NCI-H345 treated with DMSO at 0.1 percent for 48 hours (cell line): Measurements from ENCODE around the gene FMO4.
"Not testable (repeated sequence)": the region's sequence is repeated elsewhere in the genome, so short reads cannot be mapped to it uniquely, and the experiment has no call there.

Experiments
- DNase-seq: peaks from one replicate; lab custom pipeline; 2025; ENCODE audit not compliant: unreplicated experiment; lab: John Stamatoyannopoulos, UW

Gene FMO4

GRCh38 chr1:171381866-171382210 lies 67.9 kb downstream of the FMO4 start:
- DNase-seq: no peak

- no peak for DNase-seq
These were observed 70.5 kb downstream of the FMO4 start for GRCh38 chr1:171384496-171384895.

DNA sequence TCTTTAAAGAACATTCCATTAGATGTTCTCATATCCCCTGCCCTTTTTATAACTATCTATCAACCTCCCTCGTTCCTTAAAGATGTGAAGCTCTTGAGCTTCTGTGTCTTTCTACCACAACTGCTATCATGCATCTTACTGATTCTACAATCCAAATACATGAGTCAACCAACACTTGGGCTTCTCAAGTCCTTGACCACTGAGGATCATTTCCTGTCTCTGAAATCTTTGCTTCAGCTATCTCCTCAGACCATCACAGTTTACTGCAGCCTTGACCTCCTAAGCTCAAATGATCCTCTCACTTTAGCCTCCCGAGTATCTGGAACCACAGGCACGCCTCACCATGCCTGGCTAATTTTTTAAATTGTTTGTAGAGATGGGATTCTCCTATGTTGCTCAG lies 75.2 kb downstream of the FMO4 start:
- no peak for DNase-seq

DNA sequence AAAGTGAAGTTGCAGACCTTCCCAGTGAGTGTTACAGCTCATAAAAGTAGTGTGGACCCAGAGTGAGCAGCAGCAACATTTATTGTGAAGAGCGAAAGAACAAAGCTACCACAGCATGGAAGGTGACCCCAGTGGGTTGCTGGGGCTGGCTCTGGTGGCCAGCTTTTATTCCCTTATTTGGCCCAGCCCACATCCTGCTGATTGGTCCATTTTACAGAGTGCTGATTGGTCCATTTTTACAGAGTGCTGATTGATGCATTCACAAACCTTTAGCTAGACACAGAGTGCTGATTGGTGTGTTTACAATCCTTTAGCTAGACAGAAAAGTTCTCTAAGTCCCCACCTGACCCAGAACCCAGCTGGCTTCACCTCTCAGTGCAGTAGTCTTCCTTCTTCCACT lies 76.8 kb downstream of the FMO4 start:
- DNase-seq: not testable (repeated sequence)
